Gastrocnemius medialis (tissue), 4 donors: Measurements from ENCODE around the gene PANK2.

Experiments used
- CTCF ChIP-seq, 5 experiments: fragments of 450-650 bp in 3 of 5; fragments of 200-600 bp in 2 of 5; sonication (generic) in 2 of 5; IDR thresholded peaks in 4 of 5; conservative IDR thresholded peaks in 1 of 5; 1 replicate in 4 of 5; 2 replicates in 1 of 5; pipeline ENCODE4 v1.5.1; 2016 to 2019; ENCODE audit warnings: antibody characterized with exemption in 5 of 5, mild to moderate bottlenecking in 3 of 5, moderate library complexity in 3 of 5
- POLR2A ChIP-seq, 2 donors: fragments of 450-650 bp; IDR thresholded peaks; one replicate each; pipeline ENCODE4 v1.6.1; 2017; ENCODE audit warnings: antibody characterized with exemption in 2 of 2, mild to moderate bottlenecking in 2 of 2, moderate library complexity in 2 of 2

- TF ChIP-seq CTCF (IDR thresholded peaks at IDR 0.05 in 4 of 5, conservative IDR thresholded peaks at IDR 0.05 in 1 of 5): no peak
- TF ChIP-seq POLR2A (IDR thresholded peaks at IDR 0.05): no peak
Measured at GRCh38 chr20:3901028-3901705, 12.0 kb downstream of the PANK2 start.
